Measurements from ENCODE around the gene MMP19.

- TF ChIP-seq CTCF (IDR thresholded peaks at IDR 0.05; ENCODE audit: low read length) (no peak), EZH2 (IDR thresholded peaks at IDR 0.05; ENCODE audit: borderline replicate concordance, low read length) (no peak)
Observed at GRCh38 chr12:55788546-55788945, 54.2 kb downstream of the MMP19 start.
